ENCODE data around the gene JPH2.

GRCh38 chr20:44207126-44207723, 20.2 kb upstream of the JPH2 start:
- TF ChIP-seq POLR2A (IDR thresholded peaks at IDR 0.05): no peak
- TF ChIP-seq CTCF (IDR thresholded peaks at IDR 0.05): no peak
